ENCODE results near the gene NR1D1.

NR1D1 gene

DNA sequence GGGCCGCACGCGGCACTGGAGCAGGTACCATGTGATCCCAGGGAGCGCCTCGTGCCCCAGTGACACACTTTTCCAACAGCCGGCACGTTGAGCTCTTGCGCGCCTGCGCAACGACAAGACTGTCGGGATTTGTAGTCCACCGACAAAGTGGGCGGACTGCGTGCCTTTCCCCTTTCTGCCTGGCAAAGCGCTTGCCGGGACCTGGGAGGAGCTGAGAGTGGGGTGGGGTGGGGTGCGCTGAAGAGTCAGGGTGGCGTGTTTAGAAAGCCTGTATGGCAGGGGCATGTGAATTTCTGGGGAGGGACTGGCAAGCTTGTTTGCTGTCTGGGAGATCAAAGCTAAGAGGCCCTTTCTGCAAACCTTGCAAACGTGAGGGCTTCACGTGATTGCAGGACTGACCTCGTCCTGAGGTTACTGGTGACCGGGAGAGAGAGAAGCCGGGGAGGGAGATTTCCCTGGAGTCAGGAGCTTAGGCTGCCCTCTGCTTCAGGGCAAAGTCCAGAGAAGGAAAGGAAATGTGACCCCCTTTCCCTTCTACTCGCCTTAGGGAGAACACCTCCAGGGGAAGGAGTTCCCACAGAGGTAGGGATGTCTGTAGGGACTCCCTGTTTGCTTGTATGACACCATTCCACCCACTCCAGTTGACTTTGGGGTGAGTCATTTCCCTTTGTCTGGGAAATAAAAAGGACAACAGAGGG, 429 bp upstream of the NR1D1 start:
- peak; percentile 94 for DNase-seq (ENCODE audit: extremely low read depth, low read depth)
- H3K4me3 ChIP-seq (replicated peaks; ENCODE audit: low read depth, low read length), result peak overlapping the region; percentile 78
- TF ChIP-seq CTCF (IDR thresholded peaks at IDR 0.05; ENCODE audit: low read depth, low read length, missing control alignments), result no peak

DNA sequence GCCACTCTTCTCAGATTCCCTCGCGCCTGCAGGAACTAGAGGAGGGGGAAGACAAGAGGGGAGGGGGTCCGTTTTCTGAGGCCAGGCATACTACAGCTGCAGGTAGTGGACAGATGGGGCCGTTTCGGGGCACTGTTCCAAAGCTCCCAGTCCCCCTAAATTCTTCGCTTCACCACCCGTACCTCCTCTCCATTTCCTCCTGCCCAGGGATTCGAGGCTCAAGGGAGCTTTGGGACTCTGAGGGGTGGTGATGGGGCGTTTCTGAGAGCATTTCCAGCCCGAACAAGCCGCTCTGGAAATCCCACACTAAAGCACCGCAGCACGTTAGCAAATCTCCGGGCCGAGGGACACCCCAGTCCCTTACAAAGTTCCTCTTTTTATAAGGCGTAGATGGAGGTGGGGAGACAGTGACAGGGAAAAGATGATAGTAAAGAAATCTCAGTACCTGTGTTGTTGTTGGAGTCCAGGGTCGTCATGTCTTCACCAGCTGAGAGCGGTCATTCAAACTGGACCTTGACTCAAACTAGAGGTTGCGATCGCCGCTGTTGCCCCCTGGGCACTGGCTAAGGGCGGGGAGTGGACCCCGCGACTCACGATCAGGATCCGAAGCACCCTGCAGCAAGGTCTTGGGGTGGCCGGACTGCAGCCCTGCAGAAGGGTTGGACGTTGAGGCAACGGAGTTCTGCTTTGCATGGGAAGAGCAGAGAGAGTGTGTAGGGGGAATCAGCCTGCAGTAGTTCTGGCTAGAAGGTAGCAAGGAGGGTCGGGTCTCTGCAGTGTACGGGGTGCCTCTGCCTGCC, 570 bp downstream of the NR1D1 start:
- peak overlapping the region; percentile 78 for H3K4me3 ChIP-seq (replicated peaks; ENCODE audit: low read depth, low read length)
- TF ChIP-seq CTCF (IDR thresholded peaks at IDR 0.05; ENCODE audit: low read depth, low read length, missing control alignments), result no peak
- no peak for DNase-seq (ENCODE audit: extremely low read depth, low read depth)

- no peak for TF ChIP-seq CTCF (IDR thresholded peaks at IDR 0.05; ENCODE audit: low read depth, low read length, missing control alignments)
- peak; percentile 96 for DNase-seq (ENCODE audit: extremely low read depth, low read depth)
- peak overlapping the region; percentile 78 for H3K4me3 ChIP-seq (replicated peaks; ENCODE audit: low read depth, low read length)
Measured at GRCh38 chr17:40098846-40099618, 1.4 kb downstream of the NR1D1 start.

DNA sequence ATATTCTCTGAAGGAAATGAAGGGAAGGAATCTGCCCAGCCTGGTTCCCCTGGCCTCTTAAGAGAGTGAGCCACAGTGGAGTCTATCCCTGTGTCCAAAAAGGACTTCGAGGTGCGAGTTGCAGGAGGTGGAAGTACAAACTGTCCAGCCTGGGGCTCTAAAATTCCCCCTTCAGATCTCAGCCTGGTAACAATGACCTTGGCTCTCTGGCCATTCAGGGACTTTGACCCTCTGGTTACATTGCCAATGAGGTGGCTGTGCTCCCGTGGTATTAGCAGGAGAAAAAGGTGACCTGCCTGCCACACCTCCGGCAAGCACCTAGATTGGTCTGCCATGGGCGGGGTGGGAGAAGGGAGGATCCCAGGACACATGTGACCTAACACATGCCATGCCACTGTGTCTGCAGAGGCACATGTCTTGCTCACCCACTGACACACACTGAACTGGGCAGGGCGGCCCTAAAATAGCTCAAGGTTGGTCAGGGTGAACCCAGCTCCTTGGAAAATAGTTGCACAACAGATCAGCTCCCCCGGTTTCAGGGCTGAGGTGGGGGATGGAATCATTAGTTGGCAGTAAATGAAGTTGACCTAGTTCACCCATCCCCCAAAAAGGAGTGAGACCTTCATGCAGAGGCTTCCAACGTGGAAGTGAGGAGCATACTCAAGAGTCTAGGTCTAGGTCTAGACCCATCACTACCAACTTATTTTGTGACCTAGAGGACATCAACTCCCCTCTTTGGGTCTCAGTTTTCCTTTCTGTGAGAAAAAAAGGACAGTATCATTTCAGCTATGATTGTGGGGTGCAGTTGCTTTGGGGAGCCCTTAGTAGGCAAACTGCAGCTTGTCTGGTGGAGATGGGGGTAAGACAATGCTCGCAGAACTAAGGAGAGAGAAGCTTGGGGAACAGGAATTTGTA, 2.2 kb downstream of the NR1D1 start:
- DNase-seq (ENCODE audit: extremely low read depth, low read depth), result no peak

DNA sequence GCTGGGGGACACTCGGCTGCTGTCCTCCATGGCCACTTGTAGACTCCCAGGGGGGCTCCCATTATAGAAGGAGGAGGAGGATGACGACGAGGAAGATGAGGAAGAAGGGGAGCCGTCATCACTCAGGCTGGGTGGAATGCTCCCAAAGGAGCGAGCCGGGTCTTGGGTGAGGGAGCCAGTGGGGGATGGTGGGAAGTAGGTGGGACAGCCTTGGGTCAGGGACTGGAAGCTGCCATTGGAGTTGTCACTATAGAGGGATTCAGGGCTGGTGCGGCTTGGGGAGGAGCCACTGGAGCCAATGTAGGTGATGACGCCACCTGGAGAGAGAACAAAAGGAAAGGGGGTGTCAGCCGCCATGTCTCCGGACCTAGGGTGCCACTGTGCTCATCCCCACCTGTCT, 3.3 kb downstream of the NR1D1 start:
- DNase-seq (ENCODE audit: extremely low read depth, low read depth), result no peak
- H3K4me3 ChIP-seq (replicated peaks; ENCODE audit: low read depth, low read length), result no peak overlapping the region
- no peak for TF ChIP-seq CTCF (IDR thresholded peaks at IDR 0.05; ENCODE audit: low read depth, low read length, missing control alignments)

More for the DNA sequence above, 2.2 kb downstream of the NR1D1 start:
- TF ChIP-seq CTCF (IDR thresholded peaks at IDR 0.05; ENCODE audit: low read depth, low read length, missing control alignments), result no peak
- peak overlapping the region; percentile 50 for H3K4me3 ChIP-seq (replicated peaks; ENCODE audit: low read depth, low read length)

Data from HFF-Myc (cell line).